A204.1 (cell line): ENCODE measurements around the gene LRP10.

Source experiments
- FAIRE-seq: peaks from 2 replicates; lab custom pipeline; 2012; peaks lifted over from hg19 to GRCh38; lab: Jason Lieb, UNC

Gene LRP10

GRCh38 chr14:22866874-22867273, 4.7 kb upstream of the LRP10 start:
- FAIRE-seq, result no peak

GRCh38 chr14:22870811-22871223, 723 bp upstream of the LRP10 start:
- no peak for FAIRE-seq

- FAIRE-seq, result no peak
Measured at GRCh38 chr14:22872033-22872832, 693 bp downstream of the LRP10 start.

GRCh38 chr14:22872833-22873520, 1.4 kb downstream of the LRP10 start:
- FAIRE-seq, result no peak

- no peak for FAIRE-seq
Measured at GRCh38 chr14:22875003-22875747, 3.6 kb downstream of the LRP10 start.

GRCh38 chr14:22875748-22876319, 4.3 kb downstream of the LRP10 start:
- FAIRE-seq, result no peak

- FAIRE-seq, result no peak
Measured at GRCh38 chr14:22877000-22877501, 5.5 kb downstream of the LRP10 start.

- FAIRE-seq, result no peak
Measured at GRCh38 chr14:22878271-22879246, 7.0 kb downstream of the LRP10 start.

GRCh38 chr14:22882064-22882463, 10.5 kb downstream of the LRP10 start:
- no peak for FAIRE-seq

GRCh38 chr14:22882529-22883172, 11.1 kb downstream of the LRP10 start:
- FAIRE-seq, result no peak

- no peak for FAIRE-seq
Measured at GRCh38 chr14:22883173-22883976, 11.8 kb downstream of the LRP10 start, which contains the start of gene REM2. Gene REM2, plus strand, starts transcription at chr14:22883222. Its CDS starts 66 bp downstream, at chr14:22883288.

GRCh38 chr14:22884076-22884737, 12.7 kb downstream of the LRP10 start:
- FAIRE-seq, result no peak

- FAIRE-seq, result no peak
Measured at GRCh38 chr14:22884738-22885523, 13.4 kb downstream of the LRP10 start.

GRCh38 chr14:22885975-22886374, 14.4 kb downstream of the LRP10 start:
- FAIRE-seq, result no peak

GRCh38 chr14:22886500-22887259, 15.1 kb downstream of the LRP10 start:
- FAIRE-seq, result no peak

GRCh38 chr14:22887260-22887989, 15.9 kb downstream of the LRP10 start:
- no peak for FAIRE-seq

GRCh38 chr14:22887990-22888378, 16.4 kb downstream of the LRP10 start:
- FAIRE-seq, result no peak
